Smooth muscle cell of the brain vasculature (primary cell): ENCODE measurements around the gene ELOVL5.

Experiments used
- DNase-seq: peaks from one replicate; pipeline ENCODE4 v3.0.0-alpha.2; 2012; ENCODE audit warnings: low read depth, low spot score

The ELOVL5 gene

DNA sequence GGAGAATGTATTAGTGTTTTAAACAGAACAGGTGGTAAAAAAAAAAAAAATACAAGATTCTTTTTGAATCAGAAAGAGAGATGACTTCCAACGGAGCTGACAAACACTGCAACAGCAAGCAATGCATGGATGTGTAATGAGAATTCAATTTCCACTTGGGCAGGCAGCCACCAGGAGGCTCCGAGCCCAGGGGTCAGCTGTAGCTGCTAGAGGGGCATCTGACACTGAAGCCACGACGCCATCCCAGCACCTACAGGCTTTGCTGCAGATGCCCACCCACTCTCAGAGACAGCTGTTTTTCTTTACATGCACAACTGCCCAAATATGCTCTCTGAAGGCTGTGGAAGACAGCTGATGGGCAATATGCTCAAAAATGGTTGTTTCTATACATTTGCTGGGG is 75.4 kb downstream of the ELOVL5 start:
- DNase-seq, result no peak

DNA sequence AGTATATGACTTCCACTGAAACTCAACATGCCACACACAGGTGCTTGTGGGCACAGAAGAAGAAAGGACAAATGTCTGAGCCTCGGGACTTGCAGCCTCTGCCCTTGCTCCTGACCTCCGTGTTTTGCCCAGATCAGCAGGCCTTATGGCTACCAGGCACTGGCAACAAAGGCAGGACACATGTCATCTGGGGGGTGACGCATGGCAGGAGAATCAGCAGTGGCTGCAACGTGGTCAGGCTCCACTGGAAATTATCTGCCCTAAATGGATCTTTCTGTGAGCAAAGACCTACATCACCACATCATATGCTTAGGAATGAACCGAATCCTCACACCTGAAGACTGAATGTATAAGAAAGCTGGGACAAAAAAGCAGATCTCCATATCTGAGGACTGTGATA is 78.9 kb downstream of the ELOVL5 start:
- no peak for DNase-seq

DNA sequence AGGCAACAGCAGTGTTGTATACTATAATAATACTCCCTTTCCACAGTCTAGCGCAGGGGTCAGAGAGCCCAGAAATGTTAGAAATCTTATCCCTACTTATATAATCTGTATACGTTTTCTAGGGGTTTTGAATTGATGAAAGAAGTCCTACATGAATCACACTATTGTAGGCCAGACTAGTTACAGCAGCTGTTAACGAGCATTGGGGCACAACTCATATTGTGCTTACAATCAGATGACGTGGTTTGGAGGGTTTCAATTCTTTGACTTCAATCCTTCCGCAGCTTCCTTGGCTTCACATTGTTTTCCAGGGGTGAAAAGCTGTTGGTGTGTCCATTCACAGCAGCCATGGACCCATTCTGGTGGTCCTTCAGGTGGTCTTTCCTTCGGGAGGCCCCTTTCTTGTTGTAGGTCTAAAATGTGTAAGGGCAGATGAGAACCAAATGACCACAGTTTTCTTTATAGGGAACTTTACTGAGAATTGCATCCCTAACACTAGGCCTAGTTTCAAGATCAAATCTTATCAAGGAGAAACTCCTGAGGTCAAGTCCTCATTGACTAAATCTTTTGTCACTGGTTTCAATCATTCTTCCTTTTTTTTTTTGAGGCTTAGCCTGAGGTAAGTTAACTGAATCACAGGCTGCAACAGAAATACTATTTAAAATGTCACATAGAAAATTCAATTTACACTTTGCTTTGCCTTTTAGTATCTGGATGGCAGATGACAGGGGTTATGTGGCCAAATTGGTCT is 79.7 kb downstream of the ELOVL5 start:
- DNase-seq, result no peak

DNA sequence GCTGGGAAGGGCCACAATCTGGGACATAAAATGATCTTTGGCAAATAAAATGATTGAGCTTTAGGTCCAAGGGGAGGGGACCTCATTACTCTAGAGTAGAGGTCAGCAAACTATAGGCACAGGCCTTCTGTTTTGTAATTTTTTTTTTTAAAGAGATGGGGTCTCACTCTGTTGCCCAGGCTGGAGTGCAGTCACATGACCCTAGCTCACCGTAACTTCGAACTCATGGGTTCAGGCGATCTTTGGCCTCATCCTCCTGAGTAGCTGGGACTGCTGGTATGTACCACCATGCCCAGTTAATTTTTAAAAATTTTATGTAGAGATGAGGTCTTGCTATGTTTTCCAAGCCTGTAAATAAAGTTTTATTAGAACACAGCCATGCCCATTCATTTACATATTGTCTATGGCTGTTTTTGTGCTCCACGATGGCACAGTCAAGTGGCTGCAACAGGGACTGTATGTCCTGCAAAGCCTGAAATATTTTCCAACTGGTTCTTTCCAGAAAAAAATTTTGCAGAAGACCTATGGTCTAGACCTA is 82.1 kb downstream of the ELOVL5 start:
- DNase-seq, result no peak

DNA sequence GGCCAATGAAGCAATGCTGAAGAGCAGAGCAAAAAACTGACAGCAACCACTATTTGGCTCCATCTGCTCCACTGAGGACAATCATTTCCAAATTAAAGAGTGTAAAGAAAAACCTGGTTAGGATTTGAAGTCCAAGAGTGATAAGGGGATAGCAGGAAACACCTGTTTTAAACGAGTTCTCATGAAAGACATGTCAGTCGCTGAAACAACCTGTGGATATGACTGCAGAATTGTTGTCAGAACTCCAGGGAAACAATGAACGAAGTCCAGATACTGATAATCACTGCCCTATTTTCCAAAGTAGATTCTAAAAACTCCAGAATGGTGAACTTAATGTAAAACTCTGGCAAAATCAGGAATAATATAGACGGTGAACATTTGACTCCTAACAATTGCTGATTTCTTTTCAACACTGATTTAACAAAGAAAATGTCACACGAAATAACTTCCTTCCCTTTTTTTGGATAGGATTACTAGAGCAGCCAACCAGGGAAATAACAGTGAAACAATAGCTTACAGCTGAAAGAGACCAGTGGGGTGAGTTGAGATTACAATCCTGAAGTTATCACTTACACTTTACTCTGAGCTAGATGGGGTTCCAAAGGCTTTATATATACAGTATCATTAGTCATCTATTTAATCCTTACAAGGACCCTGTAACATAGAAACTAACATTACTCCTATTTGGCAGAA is 83.7 kb downstream of the ELOVL5 start:
- no peak for DNase-seq

DNA sequence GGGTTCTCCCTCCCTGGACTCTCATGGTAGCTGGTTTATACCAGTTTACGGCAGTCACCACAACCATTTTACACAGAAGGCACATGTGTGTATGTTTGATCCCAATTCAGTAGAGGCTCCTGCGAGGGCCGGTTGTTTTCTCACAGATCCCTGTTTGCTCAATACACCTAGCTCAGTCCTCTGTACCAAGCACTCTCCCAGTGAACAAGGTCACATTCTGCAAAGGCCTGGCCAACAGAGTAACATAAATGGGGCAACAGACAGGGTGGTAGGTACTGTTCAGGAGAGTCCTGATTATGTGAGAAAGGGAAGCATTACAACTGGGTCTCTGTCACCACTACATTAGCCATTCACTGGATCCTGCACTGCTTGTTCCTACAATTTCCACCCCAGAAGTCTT is 84.4 kb downstream of the ELOVL5 start:
- no peak for DNase-seq

DNA sequence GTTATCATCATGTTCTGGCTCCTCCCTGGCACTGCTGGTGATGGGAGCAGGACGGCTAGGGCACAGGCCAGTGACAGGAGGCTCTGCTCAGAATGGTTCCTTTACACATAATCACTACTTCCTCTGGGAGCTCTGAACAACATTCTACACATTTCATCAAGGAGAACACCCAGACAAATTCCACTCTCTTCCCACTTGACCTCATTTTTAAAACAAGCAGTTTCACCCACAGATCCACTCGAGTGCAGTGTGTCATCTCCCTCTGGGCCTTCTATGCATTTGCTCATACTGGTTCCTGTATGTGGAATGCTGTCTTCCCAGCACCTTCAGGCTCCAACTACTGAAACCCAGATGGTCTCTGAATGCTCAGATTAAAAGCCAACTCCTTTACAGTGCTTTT is 84.8 kb downstream of the ELOVL5 start:
- DNase-seq, result no peak

DNA sequence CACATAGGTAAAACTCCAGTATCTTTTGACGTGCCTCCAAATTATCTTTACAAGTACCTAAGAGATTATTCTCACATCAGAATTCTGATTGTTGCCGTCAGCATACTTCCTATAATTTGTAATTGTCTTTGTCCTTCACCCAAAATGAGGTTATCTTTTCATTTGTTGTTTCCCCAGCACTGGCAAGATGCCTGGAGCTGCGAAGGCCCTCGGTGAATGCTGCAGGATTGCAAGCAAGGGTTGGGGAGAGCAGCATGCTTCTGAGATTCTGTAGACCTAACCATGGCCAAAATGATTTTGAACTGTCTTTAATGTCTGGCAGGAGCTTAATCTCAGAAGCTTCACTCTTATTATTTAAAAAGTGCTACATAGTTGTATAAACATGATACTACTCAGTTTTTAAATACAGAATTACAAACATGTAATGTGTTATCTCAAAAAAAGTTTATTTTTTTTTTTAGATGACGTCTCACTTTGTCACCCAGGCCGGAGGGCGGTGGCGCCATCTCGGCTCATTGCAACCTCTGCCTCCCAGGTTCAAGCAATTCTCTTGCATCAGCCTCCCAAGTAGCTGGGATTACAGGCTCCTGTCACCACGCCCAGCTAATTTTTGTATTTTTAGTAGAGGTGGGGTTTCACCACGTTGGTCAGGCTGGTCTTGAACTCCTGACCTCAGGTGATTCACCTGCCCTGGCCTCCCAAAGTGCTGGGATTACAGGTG is 88.7 kb downstream of the ELOVL5 start:
- DNase-seq, result no peak

DNA sequence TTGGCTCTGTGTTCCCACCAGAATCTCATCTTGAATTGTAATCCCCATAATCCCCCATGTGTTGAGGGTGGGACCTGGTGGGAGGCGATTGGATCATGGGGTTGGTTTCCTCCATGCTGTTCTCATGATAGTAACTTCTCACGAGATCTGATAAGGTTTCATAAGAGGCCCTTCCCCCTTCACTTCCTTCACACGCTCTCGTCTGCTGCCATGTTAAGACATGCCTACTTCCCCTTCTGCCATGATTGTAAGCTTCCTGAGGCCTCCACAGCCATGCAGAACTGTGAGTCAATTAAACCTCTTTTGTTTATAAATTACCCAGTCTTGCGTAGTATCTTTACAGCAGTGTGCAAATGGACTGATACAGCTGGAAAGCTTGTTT is 90.0 kb downstream of the ELOVL5 start:
- no peak for DNase-seq

DNA sequence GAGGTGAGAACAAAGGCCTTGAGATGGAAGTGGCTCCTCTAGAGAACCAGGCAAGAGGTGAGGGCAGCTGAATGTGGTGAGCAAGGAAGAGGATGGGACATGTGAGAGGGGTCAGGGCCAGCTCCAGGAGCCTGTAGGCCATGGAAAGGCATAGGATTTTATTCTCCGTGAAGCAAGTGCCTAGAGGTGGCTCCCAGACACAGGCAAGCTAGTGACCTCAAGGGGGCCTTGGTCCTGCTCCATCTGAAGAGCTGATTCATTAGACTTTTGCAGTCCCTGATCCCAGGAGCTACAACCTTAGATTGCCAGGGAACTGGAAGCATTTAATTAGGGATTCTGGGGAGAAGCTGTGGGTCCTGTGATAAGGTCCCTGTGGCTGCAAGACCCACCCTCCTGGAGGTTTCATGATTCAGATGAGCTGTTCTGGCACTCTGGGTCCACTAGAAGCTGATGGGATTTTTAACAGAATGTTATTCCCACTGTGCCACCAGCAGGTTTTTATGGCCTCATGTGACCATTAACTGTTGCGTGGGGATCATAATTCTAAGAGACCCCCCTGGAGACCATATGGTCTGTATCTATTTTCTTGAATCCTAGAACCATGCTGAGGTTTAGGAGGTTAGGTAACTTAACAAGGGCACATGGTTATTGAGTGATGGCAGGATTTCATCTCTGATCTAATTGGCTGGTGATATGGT is 90.5 kb downstream of the ELOVL5 start:
- no peak for DNase-seq

DNA sequence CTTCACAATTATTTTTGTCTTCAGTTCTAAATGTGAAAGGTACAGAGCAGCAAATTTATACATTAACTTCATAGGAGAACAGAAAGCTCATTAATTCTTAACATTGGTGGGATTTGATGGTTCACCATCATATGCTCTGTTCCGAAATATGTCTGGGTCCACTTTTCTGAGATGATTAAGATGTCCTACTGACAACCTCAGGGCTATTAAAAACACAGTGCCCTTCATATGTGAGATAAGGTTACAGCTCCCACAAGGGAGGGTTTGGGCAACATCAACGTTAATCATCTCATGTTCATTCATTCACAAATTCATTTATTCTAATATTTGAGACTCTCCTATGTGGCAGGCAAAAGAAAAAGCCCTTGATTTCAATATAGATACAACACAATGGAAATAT is 91.2 kb downstream of the ELOVL5 start:
- no peak for DNase-seq

DNA sequence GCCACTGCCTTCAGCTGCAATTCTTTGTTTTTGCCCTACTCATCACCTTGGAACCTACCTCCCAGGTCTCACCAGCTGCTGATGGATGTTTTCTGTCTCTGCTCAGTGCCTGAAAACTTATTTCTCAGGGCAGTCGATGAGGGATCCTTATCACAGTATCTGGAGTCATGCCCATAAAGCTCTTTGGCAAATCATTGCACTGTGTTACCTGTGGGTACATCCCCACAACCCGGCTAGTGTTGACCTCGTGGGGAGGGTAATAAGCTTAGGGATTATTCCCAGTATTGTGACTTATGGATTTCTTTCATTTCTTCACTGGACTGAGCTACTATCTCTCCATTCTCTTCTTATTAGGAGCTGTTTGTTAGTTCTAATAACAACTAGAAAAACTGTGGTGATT is 91.7 kb downstream of the ELOVL5 start:
- no peak for DNase-seq

DNA sequence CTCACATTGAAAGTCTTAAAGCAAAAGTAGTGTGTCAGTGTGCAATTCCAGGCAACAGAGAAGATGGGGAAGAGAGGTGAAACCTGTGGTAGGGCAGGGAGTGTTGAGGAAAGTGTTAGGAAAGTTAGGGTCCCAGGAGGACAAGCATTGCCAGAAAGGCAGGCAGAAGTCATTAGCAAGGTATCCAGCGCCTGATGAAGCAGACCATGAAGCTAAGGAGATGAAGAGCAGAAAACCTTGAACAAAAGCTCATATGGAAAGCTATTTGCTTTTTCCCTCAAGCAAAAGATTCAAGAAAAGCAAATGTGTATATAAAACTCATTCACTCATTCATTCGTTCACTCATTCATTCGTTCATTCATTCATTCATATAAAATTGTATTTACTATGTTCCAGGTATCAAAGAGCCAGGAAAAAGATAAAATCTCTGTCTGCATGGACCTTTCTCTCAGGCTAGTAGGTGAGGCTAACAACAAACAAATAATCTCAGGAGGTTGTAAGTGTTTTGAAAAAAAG is 96.5 kb downstream of the ELOVL5 start:
- no peak for DNase-seq

DNA sequence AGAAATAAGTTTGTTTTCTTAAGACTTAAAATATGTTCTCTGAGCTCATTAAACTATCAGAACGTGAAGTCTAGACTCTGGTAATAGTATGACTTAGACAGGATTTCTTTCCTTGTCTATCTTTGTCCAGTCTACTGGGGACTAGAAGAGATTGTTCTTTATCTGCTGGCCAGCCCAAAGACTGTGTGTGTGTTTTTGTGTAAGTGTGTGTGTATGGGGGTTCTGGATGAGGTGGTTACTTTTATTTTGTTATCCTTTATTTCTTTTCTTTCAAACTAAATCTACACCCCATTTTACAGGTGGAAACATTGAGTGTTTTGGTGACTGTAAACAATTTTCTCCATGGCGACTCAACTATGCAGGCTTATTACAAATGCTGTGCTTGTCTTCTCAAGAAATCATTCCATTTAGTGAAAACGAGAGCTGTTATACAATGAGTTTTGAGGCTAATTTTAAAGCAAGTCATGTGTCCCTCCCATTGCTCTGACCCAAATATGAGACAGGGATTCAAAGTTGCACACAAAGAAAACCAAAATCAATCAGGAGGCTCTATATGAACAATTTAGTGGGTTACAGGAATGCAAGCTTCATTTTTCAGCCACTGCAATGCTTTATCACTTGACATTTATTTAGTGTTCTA is 97.6 kb downstream of the ELOVL5 start:
- DNase-seq, result no peak

DNA sequence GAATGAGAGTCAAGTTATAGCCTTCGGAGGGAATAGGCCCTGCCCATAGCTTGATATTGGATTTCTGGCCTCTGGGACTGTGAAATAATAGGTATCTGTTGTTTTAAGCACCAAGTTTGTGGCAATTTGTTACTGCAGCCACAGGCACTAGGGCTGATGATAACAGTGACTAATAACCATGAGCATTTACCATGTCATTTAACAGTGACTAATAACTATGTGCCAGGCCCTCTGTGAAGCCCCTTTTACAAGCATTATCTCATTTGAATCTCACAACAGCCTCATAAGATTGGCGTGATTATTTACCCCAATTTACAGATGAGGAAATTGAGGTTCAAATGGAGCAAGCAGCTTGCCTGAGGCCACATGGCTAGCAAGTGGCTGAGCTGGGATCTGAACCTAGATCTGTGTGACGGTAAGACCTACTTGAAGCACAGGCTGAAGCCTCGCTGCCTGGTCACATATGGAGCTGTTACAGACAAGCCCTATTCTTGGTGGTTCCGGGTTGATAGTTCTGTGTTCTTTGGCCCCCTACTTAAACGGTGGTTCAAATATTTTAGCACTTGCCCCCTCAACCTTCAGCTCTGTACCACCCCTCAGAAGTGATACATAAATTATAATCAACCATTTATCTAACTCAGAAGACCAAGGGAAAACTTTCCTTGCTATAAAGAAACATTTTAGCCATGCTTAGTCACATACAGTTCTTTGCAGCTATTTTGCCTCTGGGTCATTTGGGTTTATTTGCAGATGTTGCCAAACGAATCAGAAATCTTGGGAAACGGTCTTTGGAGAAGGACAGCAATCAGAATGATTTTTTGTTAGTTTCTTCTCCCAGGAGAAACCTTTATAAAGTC is 98.3 kb downstream of the ELOVL5 start:
- DNase-seq, result no peak

DNA sequence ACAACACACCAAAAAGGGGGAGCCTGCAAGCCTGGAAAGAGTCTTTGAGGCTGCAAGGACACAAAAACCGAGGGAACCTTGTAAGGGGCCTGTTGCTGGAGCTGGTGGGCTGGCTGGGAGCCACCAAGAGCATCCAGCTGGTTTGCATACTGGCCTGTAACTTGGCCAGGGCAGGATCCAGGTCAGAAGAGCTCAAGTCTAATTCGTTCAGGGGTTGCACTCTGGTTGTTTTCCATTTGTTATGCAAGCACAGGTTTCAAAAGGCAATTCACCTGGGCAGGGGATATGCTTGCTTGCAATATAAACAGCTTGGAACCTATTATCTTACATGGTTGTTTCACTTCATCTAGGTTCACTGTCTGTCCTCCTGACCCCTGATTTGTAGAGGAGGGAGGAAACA is 101.8 kb downstream of the ELOVL5 start:
- no peak for DNase-seq

DNA sequence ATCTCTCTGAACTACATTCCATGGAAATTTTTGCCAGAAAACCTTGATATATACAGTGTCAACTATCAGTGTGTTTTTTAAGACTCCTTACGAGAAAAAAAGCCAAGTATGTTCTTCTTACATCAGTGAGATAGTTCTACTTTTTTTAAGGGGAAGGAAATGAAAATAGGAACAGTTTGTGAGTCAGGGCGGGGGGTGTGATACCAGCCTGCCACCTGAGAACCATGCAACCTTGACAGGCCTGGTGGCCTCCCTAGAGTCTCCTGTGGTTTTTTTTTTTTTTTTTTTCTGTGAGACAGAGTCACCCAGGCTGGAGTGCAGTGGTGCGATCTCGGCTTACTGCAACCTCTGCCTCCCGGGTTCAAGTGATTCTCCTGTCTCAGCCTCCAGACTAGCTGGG is 103.8 kb downstream of the ELOVL5 start:
- no peak for DNase-seq

DNA sequence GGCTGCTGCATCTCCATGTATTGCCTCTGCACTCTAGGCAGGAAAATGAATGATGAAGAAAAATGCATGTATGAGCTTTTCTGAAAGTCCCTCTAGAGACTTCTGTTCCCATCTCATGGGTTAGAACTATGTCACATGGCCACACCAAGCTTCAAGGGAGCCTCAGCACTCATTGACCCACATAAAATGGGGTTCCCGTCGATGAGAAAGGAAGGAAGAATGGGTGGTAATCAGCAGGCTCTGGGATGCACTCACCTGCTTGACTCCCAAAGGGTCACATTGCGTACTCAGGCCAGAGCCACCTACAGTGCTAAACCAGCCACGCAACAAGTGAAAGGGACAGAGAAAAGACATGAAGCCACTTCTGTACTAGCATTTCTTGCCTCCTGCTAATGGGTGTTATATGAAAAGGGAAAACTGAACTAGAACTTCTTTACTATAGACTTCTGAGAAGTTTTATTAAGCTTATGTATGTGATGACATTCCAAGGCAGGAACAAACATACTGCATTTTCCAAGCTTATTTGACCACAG is 104.3 kb downstream of the ELOVL5 start:
- no peak for DNase-seq

DNA sequence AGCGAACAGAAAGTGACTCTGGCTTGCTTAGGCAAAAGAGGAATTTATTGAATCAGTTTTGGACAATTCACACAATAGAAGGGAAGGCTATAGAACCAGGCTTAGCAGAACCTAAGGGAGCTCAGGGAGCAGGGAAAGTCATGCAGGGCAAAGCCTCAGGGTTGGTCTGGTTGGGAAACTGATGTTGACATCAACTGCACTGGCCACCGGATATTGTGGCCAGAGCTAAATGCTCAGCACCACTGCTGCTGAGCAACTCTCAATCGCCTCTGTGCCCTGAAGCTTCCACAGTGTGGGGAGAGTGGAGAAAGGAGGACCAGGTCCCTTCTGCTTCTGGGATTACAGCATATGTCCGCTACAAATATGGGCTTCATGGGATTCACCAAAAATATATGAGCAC is 106.8 kb downstream of the ELOVL5 start:
- no peak for DNase-seq

DNA sequence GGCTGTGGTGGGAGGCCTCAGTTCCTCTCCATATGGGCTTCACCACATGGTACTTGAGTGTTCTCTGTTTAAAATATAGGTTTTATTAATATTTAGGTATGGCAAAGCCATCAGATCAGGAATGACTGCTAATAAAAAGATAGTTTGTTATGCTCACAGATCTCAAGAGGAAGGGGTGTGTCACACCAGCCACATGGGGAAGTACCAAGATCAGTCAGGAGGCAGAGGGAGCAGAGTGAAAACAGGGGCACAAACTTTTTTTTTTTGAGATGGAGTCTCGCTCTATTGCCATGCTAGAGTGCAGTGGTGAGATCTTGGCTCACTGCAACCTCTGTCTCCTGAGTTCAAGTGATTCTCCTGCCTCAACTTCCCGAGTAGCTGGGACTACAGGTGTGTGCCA is 108.0 kb downstream of the ELOVL5 start:
- DNase-seq, result no peak
